ENCODE measurements around the gene DNAH17. TPM values are rescaled to one million over a fixed set of nuclear protein-coding genes. Genes with fewer than 3 reads are reported as not detected.

Gene DNAH17
- 0.42 and 0.51 TPM in 2 replicates for total RNA-seq

GRCh38 chr17:78577296-78577695 lies at the start of gene DNAH17:
Gene DNAH17 (minus strand): TSS chr17:78577396. CDS start chr17:78575057, 2,339 bp downstream.
- no peak for DNase-seq

- no peak for DNase-seq
These were observed 47.3 kb upstream of the DNAH17 start for GRCh38 chr17:78624324-78625151.

GRCh38 chr17:78623541-78623940 lies 46.3 kb upstream of the DNAH17 start:
- no peak for DNase-seq

GRCh38 chr17:78622491-78623265 lies 45.5 kb upstream of the DNAH17 start:
- no peak for DNase-seq

- DNase-seq: no peak
These were observed 44.7 kb upstream of the DNAH17 start for GRCh38 chr17:78621720-78622490.

- DNase-seq: no peak
These were observed 42.9 kb upstream of the DNAH17 start for GRCh38 chr17:78620099-78620498.

- no peak for DNase-seq
These were observed 42.1 kb upstream of the DNAH17 start for GRCh38 chr17:78619334-78619733.

GRCh38 chr17:78618264-78619066 lies 41.3 kb upstream of the DNAH17 start:
- no peak for DNase-seq

- DNase-seq: no peak
These were observed 40.4 kb upstream of the DNAH17 start for GRCh38 chr17:78617511-78618061.

GRCh38 chr17:78616946-78617345 lies 39.8 kb upstream of the DNAH17 start:
- DNase-seq: no peak

- no peak for DNase-seq
These were observed 38.4 kb upstream of the DNAH17 start for GRCh38 chr17:78615631-78616030.

- no peak for DNase-seq
These were observed 36.2 kb upstream of the DNAH17 start for GRCh38 chr17:78613416-78613815.

GRCh38 chr17:78611607-78612006 lies 34.4 kb upstream of the DNAH17 start:
- no peak for DNase-seq

GRCh38 chr17:78610951-78611511 lies 33.8 kb upstream of the DNAH17 start:
- no peak for DNase-seq

- no peak for DNase-seq
These were observed 32.0 kb upstream of the DNAH17 start for GRCh38 chr17:78609191-78609641.

GRCh38 chr17:78608804-78609186 lies 31.6 kb upstream of the DNAH17 start:
- no peak for DNase-seq

GRCh38 chr17:78608122-78608803 lies 31.1 kb upstream of the DNAH17 start:
- DNase-seq: no peak

GRCh38 chr17:78607038-78607437 lies 29.8 kb upstream of the DNAH17 start:
- no peak for DNase-seq

GRCh38 chr17:78605886-78606285 lies 28.7 kb upstream of the DNAH17 start:
- no peak for DNase-seq

- DNase-seq: no peak
These were observed 28.2 kb upstream of the DNAH17 start for GRCh38 chr17:78605429-78605828.

GRCh38 chr17:78602246-78602645 lies 25.1 kb upstream of the DNAH17 start:
- DNase-seq: no peak
